ENCODE data around the gene MRPL24.

MRPL24 gene

DNA sequence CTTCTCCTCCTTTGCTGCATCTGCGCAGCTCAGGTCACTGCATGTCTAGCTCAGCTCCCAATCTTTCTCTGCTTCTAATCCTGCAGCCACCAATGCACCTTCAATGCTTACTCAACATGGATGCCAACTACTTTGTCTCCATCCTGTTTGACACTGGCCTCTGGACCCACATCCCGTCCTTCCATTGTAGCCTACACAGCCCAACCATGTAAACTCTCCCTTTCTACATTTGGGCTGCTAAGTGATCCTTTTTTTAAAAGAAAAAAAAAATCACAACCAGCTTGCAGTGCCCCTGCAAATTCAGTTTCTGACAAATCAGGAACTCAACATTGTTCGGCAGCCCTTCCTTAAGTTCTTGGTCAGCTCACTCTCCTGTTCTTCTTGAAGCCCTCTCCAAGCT lies 26.1 kb downstream of the MRPL24 start:
- Histone ChIP-seq H3K9ac (no peak overlapping the region), H3K27me3 (no peaks in the 10 kb centered on the region), H4K20me1 (0 out of 2 replicates have a peak, but pooled peaks cover 8% of the 10 kb centered on the region), H3K4me3 (no peak overlapping the region), H3K36me3 (peaks cover 27% of the 10 kb centered on the region), H3K9me3 (no peaks in the 10 kb centered on the region), H3K4me2 (no peak overlapping the region), H3K27ac (no peak overlapping the region), H3K4me1 (no peaks in the 10 kb centered on the region)
- TF ChIP-seq Cebpa-rat (IDR thresholded peaks at IDR 0.05), result no peak

DNA sequence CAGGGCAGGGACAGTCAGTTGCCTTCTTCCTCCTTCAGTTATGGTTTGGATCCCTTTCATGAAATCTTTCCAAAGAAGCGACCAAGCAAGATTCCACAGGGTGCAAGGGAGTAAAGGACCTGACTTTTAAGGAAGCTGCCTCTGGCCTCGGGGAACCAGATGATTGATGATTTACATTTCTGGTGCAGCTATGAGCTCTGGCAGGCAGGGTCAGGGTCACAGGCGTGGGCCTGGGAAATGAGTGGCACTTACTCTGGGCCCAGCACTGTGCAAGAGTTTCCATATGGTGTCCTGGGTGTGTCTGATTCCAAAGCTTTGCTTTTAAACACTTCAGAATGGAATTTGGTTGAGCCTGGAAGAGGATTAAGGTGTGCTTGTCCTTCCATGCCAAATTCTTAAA lies 28.3 kb downstream of the MRPL24 start:
- no peak overlapping the region for H3K4me2 ChIP-seq
- no peak overlapping the region for H3K27ac ChIP-seq

DNA sequence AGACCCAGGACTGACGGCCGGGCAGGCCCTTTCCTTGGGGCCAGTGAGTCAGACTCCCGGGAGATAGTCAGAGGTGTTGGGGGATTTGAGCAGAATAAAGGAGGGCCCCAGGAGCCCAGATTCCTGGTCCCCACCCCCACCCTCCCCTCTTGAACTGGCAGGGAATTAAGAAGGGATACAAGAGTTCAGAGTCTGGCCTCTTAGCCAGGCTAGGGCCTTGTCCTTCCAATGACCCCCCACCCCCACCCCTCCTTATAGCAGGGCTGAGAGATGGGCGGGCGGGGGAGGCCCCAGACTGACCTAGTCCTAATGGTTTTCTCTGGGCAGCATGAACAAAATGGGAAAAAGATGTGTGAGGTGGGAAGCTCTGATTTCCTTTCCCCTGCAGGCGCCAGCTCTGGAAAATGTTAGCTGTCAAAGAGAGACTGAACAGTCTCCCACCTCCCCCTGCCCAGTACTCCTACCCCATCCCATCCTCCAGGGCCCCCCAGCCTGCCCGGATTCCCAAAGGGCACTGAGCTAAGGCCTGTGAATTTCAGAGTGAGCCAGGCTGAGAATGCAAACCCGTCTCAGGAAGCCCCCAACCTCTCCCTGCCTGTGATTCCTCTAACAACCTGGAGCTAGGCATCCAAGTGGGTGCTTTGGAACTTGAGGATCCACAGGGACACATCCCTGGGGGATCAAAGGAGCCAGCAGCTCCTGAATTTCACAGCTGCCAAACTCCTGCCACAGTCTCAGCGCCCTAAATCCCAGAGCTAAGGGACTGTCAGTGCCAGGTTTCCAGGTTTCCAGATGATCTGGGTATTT lies 29.7 kb downstream of the MRPL24 start:
- H3K4me3 ChIP-seq, result no peak overlapping the region
- H3K4me1 ChIP-seq, result peaks cover 21% of the 10 kb centered on the region
- H3K4me2 ChIP-seq, result no peak overlapping the region
- no peaks in the 10 kb centered on the region for H4K20me1 ChIP-seq
- no peak for TF ChIP-seq Cebpa-rat (IDR thresholded peaks at IDR 0.05)
- peaks cover 9% of the 10 kb centered on the region; the same call in 1 of the 2 replicates for H3K36me3 ChIP-seq
- no peak overlapping the region for H3K9ac ChIP-seq
- H3K9me3 ChIP-seq, result no peaks in the 10 kb centered on the region
- no peaks in the 10 kb centered on the region; the same call in 1 of the 2 replicates for H3K27me3 ChIP-seq
- no peak overlapping the region for H3K27ac ChIP-seq

More for the DNA sequence above, 28.3 kb downstream of the MRPL24 start:
- Histone ChIP-seq H4K20me1 (0 out of 2 replicates have a peak, but pooled peaks cover 5% of the 10 kb centered on the region), H3K9me3 (no peaks in the 10 kb centered on the region), H3K4me1 (peaks cover 7% of the 10 kb centered on the region), H3K9ac (no peak overlapping the region), H3K4me3 (no peak overlapping the region), H3K36me3 (peaks cover 14% of the 10 kb centered on the region), H3K27me3 (no peaks in the 10 kb centered on the region)
- TF ChIP-seq Cebpa-rat (IDR thresholded peaks at IDR 0.05), result no peak

DNA sequence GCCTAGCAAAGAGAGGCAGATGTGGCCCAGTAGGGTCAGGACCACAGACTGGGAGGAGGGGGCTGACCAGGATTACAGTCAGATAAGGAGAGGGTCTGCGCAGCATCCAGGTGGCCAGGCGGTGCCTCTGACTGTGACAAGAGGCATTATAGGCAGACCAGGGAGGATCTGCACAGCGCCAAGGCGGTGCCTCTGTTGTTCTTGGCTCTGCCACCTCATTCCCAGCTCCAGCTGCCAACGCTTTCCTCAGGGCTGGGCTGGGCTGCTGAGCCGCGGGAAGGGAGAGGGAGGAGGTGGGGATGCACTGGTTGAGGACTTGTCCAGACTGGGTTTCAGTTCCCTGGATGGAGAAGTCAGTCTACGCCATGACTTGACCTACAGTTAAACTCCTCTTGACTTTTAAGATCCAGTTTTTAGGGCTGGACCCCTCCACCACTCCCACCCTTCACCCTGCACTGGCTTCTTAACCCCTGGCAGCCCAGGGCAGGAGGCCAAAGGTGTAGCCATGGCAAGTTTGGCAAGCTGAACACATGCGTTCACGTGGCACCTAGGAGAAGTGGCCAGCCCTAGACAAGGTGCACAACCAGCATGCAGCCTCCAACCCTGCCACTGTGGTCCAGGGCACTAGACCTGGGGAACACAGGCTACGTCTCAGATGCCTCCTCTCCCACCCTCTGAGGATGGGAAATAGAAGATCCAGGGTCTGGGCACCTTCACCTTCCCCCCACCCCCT lies 31.0 kb downstream of the MRPL24 start:
- Histone ChIP-seq H3K4me3 (no peak overlapping the region), H3K36me3 (no peaks in the 10 kb centered on the region), H3K9ac (no peak overlapping the region), H3K27me3 (peaks cover 13% of the 10 kb centered on the region), H3K9me3 (no peaks in the 10 kb centered on the region), H3K27ac (no peak overlapping the region), H3K4me2 (no peak overlapping the region), H3K4me1 (peaks cover 31% of the 10 kb centered on the region), H4K20me1 (no peaks in the 10 kb centered on the region)
- no peak for TF ChIP-seq Cebpa-rat (IDR thresholded peaks at IDR 0.05)

DNA sequence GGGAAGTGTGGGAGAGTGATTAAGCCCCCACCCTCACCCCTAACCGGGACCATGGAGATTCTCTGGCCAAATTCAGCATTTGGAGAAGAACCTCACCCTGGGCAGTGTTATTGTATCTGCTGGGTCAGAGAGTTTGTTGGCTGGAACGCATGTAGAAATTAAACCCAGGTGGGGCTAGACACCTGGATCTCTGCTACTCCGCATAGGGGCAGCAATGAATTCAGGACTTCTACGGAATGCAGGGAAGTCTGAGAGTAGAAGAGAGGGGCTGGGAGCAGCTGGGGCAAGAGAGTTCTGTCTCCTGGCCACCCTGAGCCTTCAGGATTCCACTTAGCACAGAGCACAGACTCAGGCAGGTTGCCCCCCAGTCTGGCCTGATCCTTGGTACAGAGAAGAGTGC lies 31.9 kb downstream of the MRPL24 start:
- Histone ChIP-seq H3K36me3 (no peaks in the 10 kb centered on the region), H4K20me1 (no peaks in the 10 kb centered on the region; the same call in 1 of the 2 replicates), H3K9me3 (no peaks in the 10 kb centered on the region), H3K4me3 (no peak overlapping the region), H3K9ac (no peak overlapping the region), H3K27me3 (peaks cover 22% of the 10 kb centered on the region), H3K4me1 (peaks cover 36% of the 10 kb centered on the region), H3K27ac (no peak overlapping the region), H3K4me2 (no peak overlapping the region)
- TF ChIP-seq Cebpa-rat (IDR thresholded peaks at IDR 0.05), result no peak

DNA sequence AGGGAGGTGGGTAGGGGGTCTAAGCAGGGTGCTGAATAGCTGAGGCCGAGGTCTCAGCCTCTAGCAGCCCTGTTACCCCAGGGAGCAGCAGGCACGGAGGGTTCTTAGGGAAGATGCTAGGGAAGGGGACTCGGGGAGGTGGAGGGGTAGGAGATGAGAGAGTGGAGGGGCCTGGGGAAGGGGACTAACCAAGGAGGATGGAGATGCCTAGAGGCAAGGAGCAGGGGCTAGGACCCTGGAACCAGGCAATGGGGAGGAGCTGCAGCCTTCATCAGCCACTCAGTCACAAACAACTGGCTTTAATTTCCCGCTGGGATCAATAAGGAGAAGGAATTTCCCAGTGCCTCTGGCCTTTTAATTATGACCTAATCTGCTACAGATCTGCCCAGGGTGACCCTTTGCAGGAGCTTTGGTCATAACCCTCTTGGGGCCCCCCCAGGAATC lies 32.6 kb downstream of the MRPL24 start:
- Histone ChIP-seq H3K4me1 (peaks cover 36% of the 10 kb centered on the region), H3K36me3 (no peaks in the 10 kb centered on the region), H3K9ac (no peak overlapping the region), H3K27ac (no peak overlapping the region), H3K4me3 (no peak overlapping the region), H3K9me3 (no peaks in the 10 kb centered on the region), H3K4me2 (peak overlapping the region; percentile 99; the same call in 1 of the 2 replicates), H4K20me1 (no peaks in the 10 kb centered on the region; the same call in none of the 2 replicates), H3K27me3 (peaks cover 30% of the 10 kb centered on the region)
- TF ChIP-seq Cebpa-rat (IDR thresholded peaks at IDR 0.05), result no peak

DNA sequence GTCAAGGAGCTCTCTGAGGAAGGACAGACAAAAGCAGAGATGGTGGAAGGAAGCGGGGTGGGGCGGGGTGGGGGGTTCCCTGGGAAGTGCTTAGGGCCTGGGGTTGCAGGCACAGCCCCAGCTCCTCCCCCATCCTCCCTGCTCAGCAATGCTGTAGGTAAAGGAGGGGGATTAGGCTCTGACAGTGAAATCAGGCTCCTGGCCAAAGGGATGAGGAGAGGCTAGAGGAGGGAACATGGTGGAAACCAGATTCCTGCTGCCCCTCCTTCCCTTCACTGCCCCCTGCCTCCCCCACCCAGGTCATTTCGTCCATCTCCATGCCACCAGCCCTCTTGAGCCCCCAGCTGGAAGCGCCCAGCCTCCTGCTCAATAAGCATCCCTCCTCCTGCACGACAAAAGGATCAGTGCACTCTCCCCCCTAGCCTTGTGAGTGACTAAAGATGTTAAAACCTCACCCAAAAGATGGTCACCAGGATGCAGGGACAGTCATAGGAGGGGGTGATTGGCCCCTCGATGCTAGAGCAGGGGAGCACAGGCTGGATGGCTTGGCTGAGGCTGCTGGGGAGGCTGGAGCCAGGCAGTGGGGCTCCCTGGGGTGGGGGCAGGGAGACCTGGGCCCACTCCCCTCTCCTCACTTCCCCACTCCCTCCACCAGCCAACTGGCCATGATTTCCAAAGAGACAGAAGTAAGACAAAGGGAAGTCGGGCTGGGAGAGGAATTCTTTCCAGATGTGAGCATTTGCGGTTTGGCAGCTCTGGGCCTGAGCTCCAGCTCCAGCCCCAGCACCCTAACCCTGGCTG lies 33.3 kb downstream of the MRPL24 start:
- Histone ChIP-seq H3K4me3 (no peak overlapping the region), H3K4me1 (peaks cover 36% of the 10 kb centered on the region), H4K20me1 (no peaks in the 10 kb centered on the region; the same call in none of the 2 replicates), H3K36me3 (no peaks in the 10 kb centered on the region), H3K9ac (peak overlapping the region; percentile 77; the same call in 1 of the 2 replicates), H3K27ac (no peak overlapping the region), H3K4me2 (peak overlapping the region; percentile 99), H3K9me3 (no peaks in the 10 kb centered on the region), H3K27me3 (peaks cover 36% of the 10 kb centered on the region)
- no peak for TF ChIP-seq Cebpa-rat (IDR thresholded peaks at IDR 0.05)

DNA sequence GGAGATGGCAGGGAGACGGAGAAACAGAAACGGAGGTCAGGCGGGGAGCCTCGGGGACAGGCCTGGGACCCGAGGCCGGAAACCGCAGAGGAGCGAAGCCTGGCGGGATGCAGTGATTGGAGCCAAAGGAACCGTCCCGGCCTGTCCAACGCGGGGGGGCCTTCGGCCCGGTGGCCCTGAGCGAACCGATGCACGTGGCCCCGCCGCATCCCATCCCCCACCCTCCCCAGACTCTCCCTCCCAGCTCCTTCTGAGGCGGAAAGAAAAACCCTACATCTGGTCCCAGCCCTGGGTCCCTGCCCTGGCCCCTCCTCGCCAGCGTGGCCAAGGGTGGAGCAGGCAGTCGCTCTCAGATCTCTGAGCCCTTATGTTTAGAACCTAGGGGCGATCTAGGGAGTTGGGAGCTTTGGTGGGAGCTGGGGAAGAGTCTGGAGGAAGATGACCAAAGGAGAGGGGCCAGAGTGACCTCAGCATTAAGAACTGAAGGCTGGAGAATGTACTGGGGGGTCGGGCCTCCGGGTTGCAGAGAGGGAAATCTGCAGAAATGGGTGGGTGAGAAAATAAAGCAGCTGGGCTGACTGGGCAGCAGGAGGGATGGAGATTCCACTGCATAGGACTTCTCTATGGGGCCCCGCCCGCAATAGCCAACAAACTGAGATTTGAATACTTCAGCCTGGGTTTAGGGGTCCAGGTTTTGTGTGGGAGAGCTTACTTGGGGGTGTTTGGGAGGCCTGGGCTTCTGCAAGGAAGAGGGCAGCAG lies 34.1 kb downstream of the MRPL24 start:
- peak overlapping the region; percentile 77 for H3K9ac ChIP-seq
- H4K20me1 ChIP-seq, result no peaks in the 10 kb centered on the region; the same call in none of the 2 replicates
- H3K9me3 ChIP-seq, result no peaks in the 10 kb centered on the region
- H3K27me3 ChIP-seq, result peaks cover 38% of the 10 kb centered on the region
- H3K27ac ChIP-seq, result peak overlapping the region; percentile 81
- peak overlapping the region; percentile 69 for H3K4me3 ChIP-seq
- H3K4me1 ChIP-seq, result peaks cover 36% of the 10 kb centered on the region
- no peak for TF ChIP-seq Cebpa-rat (IDR thresholded peaks at IDR 0.05)
- no peaks in the 10 kb centered on the region for H3K36me3 ChIP-seq
- peak overlapping the region; percentile 99 for H3K4me2 ChIP-seq

Data from BLaER1 (cell line).